ENCODE data around the gene DYNLT3.

The DYNLT3 gene

GRCh38 chrX:37830371-37830770 is 17.0 kb downstream of the DYNLT3 start:
- no peak for TF ChIP-seq CTCF (conservative IDR thresholded peaks at IDR 0.05; ENCODE audit: low read depth)
- no peak for DNase-seq (ENCODE audit: low spot score)
- CTCF ChIA-PET: no interaction called here
- H3K27ac ChIP-seq: no peak overlapping the region
- POLR2A ChIA-PET (ENCODE audit: low non-redundant PET): no interaction called here

GRCh38 chrX:37829721-37830120 is 17.6 kb downstream of the DYNLT3 start:
- TF ChIP-seq CTCF (conservative IDR thresholded peaks at IDR 0.05; ENCODE audit: low read depth): no peak
- no peak overlapping the region for H3K27ac ChIP-seq
- POLR2A ChIA-PET (ENCODE audit: low non-redundant PET): no interaction called here
- DNase-seq (ENCODE audit: low spot score): no peak
- CTCF ChIA-PET: no interaction called here

GRCh38 chrX:37825215-37825842 is 22.0 kb downstream of the DYNLT3 start:
- peak; percentile 8 for DNase-seq (ENCODE audit: low spot score)
- ChIA-PET POLR2A (ENCODE audit: low non-redundant PET) (no interaction called here), CTCF (interaction anchor here (0.7 kb wide), 1 partner anchor 9 kb away, joined by 3 read pairs; no protein-coding TSS in a partner anchor)
- no peak overlapping the region for H3K27ac ChIP-seq
- peak; percentile 83 for TF ChIP-seq CTCF (conservative IDR thresholded peaks at IDR 0.05; ENCODE audit: low read depth)

DNA sequence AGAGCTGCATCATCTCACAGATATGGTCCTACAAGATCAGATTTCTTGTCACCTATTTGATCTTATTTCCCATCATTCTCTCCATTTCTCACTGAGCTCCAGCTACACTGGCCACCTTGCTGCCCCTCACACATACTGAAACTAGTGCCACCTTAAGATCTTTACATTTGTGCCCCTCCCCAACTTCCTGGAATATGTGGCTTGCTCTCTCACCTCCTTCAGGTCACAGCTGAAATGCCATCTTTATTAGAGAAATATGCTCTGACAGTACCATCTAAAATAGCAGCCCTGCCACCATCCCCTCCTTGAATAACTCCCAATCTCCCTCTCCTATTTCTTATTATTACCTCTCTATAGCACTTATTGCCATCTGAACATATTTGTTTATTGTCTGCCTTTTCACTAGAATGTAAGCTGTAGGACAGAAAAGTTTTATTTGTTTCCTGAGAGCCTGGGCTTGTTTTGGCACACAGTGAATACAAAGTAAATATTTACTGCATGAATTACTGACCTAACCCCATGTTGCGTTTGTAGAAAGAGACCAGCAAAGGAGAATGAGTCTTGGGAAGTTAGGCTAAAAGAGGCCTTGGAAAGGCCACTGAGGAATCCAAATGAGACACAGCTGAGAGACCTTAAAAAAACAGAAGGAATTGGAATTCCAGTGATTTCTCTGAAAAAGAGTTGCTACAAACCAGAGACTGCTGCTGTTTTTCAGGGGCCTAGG is 22.7 kb downstream of the DYNLT3 start:
- POLR2A ChIA-PET (ENCODE audit: low non-redundant PET): no interaction called here
- no peak overlapping the region for H3K27ac ChIP-seq
- DNase-seq (ENCODE audit: low spot score): no peak

GRCh38 chrX:37820646-37821045 is 26.7 kb downstream of the DYNLT3 start:
- CTCF ChIA-PET: no interaction called here
- no peak for DNase-seq (ENCODE audit: low spot score)
- POLR2A ChIA-PET (ENCODE audit: low non-redundant PET): no interaction called here
- no peak overlapping the region for H3K27ac ChIP-seq
- TF ChIP-seq CTCF (conservative IDR thresholded peaks at IDR 0.05; ENCODE audit: low read depth): no peak

More for the DNA sequence above, 22.7 kb downstream of the DYNLT3 start:
- CTCF ChIA-PET: interaction anchor here (0.7 kb wide), 2 partner anchors 37 to 87 kb away, joined by 3 read pairs; no protein-coding TSS in a partner anchor
- TF ChIP-seq CTCF (conservative IDR thresholded peaks at IDR 0.05; ENCODE audit: low read depth): no peak

DNA sequence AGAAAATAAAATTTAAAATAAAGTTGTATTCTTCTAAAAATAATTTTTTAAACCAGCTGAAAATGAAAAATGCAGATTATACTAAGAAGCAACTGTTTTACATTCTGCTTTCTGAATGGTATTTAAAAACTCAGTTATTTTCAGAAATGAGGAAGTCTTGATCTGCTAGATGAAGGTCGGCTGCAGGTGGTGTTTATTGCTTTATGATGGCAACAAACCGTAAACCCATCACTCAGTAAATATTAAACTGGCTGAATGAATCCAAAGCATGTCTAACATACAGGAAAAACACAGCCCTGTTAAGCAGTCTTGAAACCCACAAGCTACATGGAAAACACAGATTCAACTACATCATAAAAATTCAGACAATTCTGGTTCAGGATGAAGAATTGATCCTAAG is 29.3 kb downstream of the DYNLT3 start:
- no peak overlapping the region for H3K27ac ChIP-seq
- DNase-seq (ENCODE audit: low spot score): no peak
- TF ChIP-seq CTCF (conservative IDR thresholded peaks at IDR 0.05; ENCODE audit: low read depth): no peak

More for the DNA sequence above, 29.3 kb downstream of the DYNLT3 start:
- ChIA-PET POLR2A (ENCODE audit: low non-redundant PET) (no interaction called here), CTCF (interaction anchor here (0.7 kb wide), 1 partner anchor 246 kb away, joined by 3 read pairs; no protein-coding TSS in a partner anchor)
